SKM-1 treated with dmso at 0.1 percent for 144 hours (cell line): ENCODE data around the gene DAGLB.
"Not testable (repeated sequence)": the region's sequence is repeated elsewhere in the genome, so short reads cannot be mapped to it uniquely, and the experiment has no call there.

Source experiments
- DNase-seq: peaks from one replicate; lab custom pipeline; 2025; ENCODE audit not compliant: unreplicated experiment; lab: John Stamatoyannopoulos, UW

Gene DAGLB

GRCh38 chr7:6379886-6380285, 67.9 kb downstream of the DAGLB start:
- DNase-seq: no peak

- not testable (repeated sequence) for DNase-seq
These were observed 69.2 kb downstream of the DAGLB start for GRCh38 chr7:6378556-6378955.

GRCh38 chr7:6376820-6377219, 70.9 kb downstream of the DAGLB start:
- no peak for DNase-seq

GRCh38 chr7:6375348-6376101, 72.2 kb downstream of the DAGLB start:
- DNase-seq: no peak

- peak; percentile 16 for DNase-seq
These were observed 80.0 kb downstream of the DAGLB start for GRCh38 chr7:6367701-6368211.

GRCh38 chr7:6365451-6365850, 82.3 kb downstream of the DAGLB start:
- DNase-seq: no peak

GRCh38 chr7:6360841-6361240, 86.9 kb downstream of the DAGLB start:
- DNase-seq: peak; percentile 55

- no peak for DNase-seq
These were observed 88.0 kb downstream of the DAGLB start for GRCh38 chr7:6359734-6360133.
